ENCODE results near the gene CNTLN.
"Not testable (repeated sequence)": the region's sequence is repeated elsewhere in the genome, so short reads cannot be mapped to it uniquely, and the experiment has no call there.

The CNTLN gene

GRCh38 chr9:17177496-17177895, 42.7 kb downstream of the CNTLN start:
- DNase-seq, result not testable (repeated sequence)

GRCh38 chr9:17185481-17186029, 50.7 kb downstream of the CNTLN start:
- DNase-seq, result no peak

DNA sequence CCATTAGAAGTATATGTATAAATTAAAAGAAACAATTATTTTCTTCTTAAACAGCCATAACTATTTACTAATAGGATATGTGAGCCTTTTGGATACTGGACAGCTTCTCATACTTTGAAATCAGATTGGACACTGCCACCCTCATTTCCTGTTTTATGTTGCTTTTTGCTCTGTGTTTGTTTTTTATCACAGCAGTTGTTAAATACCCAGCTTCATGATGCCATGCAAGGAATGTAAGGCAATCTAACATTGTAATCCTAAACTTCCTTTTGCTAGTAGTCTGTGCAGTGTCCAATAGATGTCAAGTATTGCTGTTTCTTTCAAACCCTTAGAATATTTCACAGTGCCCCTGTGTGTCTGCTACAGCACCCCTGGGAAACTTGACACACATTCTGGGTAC, 56.2 kb downstream of the CNTLN start:
- DNase-seq, result peak; percentile 18

DNA sequence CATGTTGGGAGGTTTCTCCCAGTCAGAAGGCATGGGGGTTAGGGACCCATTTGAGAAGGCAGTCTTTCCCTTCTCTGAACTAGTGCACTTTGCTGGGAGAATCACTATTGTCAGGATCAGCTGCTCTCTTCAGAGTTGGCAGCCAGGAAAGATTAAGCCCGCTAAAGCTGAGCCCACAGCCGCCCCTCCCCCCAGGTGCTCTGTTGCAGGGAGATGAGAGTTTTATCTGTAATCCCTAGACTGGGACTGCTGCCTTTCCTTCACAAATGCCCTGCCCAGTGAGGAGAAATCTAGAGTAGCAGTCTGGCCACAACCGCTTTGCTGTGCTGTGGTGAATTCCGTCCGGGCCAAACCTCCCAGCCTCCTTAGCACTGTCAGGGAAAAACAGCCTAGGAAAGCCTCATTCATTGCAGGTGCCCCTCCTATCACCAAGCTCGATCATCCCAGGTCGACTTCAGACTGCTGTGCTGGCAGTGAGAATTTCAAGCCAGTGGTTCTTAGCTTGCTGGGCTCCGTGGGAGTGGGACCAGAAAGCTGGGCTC, 69.8 kb downstream of the CNTLN start:
- DNase-seq, result no peak

DNA sequence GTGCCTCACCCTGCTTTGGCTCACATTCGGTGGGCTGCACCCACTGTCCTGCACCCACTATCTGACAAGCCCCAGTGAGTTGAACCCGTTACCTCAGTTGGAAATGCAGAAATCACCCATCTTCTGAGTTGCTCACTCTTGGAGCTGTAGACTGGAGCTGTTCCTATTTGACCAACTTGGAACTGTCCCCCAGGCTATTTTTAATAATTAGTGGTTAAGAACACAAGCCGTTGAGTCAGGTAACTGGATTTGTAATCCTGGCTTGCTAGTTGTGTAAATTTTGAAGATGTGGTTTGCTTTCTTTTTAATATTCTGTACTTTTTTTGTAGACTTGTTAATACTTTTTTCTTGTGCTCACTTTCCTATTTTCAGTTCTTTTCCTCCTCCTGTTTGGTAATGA, 81.2 kb downstream of the CNTLN start:
- DNase-seq, result peak; percentile 41

- DNase-seq, result no peak
Measured at GRCh38 chr9:17216646-17217045, 81.8 kb downstream of the CNTLN start.

DNA sequence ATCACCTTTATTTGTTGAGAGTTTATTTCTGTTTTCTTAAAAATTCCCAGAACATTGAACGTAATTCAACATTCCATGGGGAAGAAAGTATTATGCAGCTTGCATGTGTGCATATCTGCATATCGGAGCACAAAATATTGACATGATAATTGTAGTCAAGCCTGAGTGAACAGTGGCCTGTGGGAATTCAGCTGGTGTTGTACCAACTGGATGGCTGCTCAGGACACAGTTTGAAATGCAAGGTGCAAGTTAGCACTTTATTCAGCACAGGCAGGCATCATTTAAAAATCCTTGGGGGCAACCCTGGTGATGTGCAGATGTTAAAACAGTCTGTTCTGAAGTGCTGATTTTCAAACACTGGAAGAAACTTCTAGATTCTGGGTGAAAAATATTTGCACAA, 82.4 kb downstream of the CNTLN start:
- no peak for DNase-seq

DNA sequence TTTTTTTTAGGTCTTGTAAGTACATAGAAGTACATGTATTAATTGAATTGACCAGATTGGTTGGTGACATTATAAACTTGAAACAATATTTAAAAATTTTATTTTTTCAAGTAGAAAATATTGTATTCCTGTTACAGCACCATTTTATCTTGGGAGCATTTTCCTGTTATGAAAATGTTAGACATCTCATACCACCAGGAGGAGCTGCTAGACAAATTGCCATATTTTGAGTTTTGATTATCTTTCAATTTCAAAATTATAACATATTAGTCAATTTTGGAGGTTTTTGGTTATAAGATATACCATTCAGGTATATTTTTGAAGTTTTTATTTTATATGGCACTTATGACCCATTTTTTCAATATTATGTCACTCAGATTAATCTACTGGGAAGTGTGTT, 84.4 kb downstream of the CNTLN start:
- DNase-seq, result no peak

GRCh38 chr9:17222932-17223331, 88.1 kb downstream of the CNTLN start:
- DNase-seq, result no peak

DNA sequence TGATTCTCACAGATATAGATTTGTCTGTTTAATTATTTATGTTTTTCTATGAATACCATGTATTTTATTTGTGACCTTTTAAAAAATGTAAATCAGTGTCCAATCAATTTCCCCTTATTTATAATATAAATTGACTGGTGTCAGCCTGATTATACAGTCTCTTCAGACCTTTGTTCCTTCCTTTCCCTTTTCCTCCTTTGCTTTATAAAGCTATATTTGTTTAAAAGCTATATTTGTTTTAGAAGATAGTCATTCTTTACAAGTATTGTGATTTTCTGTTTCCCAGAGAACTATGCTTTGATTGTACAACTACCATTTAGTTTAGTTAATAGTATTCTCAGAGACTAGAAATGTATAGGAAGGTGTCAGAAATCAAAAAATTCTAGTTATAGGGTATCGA, 90.6 kb downstream of the CNTLN start:
- no peak for DNase-seq

- DNase-seq, result no peak
Measured at GRCh38 chr9:17229945-17230560, 95.2 kb downstream of the CNTLN start.

- no peak for DNase-seq
Measured at GRCh38 chr9:17230646-17231045, 95.8 kb downstream of the CNTLN start.

DNA sequence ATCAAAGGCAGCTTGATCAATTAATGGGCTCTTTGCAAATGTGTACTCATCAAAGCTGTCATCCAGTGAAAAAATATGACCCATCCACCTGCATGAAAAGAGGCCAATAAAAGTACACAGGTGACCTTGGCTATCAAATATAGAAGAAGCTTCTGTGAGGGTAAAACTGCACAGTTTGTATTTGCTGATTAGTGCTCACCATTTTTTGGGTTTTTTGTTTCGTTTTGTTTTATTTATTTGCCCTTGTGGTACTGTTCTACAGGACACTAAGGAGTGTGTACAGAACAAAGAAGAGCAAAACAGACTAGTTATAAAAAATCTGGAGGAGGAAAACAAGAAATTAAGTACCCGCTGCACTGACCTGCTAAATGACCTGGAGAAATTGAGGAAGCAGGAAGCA, 101.3 kb downstream of the CNTLN start:
- DNase-seq, result no peak

DNA sequence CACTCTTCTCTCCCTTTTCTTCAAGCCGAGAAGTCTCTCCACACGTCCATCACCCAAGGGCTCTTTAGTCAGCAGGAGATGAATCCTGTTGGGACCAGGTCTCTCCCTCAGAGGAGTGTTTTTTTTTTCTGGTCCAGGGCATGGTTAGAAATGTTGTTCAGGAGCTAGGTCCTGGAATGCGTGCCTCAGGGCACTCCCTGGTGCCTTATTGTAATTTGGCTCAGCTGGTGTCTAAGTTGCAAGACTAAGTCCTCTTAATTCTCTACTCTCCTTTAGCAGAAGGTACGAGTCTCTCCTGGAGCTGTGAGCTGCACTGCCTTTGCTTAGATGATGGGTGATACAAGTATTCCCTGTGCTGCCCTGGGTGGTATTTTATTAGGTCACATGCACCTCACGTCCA, 111.9 kb downstream of the CNTLN start:
- DNase-seq, result no peak

- no peak for DNase-seq
Measured at GRCh38 chr9:17251100-17251499, 116.3 kb downstream of the CNTLN start.

DNA sequence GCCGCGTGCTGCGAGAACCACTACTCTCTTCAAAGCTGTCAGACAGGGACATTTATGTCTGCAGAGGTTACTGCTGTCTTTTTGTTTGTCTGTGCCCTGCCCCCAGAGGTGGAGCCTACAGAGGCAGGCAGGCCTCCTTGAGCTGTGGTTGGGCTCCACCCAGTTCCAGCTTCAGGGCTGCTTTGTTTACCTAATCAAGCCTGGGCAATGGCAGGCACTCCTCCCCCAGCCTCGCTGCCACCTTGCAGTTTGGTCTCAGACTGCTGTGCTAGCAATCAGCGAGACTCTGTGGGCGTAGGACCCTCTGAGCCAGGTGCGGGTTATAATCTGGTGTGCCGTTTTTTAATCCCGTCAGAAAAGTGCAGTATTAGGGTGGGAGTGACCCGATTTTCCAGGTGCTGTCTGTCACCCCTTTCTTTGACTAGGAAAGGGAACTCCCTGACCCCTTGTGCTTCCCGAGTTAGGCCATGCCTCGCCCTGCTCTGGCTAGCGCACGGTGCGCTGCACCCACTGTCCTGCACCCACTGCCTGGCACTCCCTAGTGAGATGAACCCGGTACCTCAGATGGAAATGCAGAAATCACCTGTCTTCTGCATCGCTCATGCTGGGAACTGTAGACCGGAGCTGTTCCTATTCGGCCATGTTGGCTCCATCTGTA, 133.8 kb downstream of the CNTLN start:
- not testable (repeated sequence) for DNase-seq

DNA sequence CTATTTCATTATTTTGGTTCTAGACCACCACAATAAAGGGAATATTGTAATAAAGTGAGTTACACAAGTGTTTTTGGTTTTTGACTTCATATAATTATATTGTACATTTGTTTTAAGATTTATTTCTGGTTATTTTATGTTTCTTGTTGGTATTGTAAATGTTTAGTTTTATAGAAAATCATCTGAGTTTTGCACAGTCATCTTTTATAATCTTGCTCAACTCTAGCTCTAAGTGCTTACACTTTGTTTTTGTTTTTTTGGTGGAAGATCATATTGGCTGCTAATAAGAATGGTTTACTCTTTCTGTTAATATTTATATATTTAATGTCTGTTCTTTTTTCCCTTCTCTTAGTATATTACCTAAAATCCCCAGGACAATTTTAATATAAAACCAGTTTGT, 135.0 kb downstream of the CNTLN start:
- no peak for DNase-seq

GRCh38 chr9:17272536-17272935, 137.7 kb downstream of the CNTLN start:
- no peak for DNase-seq

DNA sequence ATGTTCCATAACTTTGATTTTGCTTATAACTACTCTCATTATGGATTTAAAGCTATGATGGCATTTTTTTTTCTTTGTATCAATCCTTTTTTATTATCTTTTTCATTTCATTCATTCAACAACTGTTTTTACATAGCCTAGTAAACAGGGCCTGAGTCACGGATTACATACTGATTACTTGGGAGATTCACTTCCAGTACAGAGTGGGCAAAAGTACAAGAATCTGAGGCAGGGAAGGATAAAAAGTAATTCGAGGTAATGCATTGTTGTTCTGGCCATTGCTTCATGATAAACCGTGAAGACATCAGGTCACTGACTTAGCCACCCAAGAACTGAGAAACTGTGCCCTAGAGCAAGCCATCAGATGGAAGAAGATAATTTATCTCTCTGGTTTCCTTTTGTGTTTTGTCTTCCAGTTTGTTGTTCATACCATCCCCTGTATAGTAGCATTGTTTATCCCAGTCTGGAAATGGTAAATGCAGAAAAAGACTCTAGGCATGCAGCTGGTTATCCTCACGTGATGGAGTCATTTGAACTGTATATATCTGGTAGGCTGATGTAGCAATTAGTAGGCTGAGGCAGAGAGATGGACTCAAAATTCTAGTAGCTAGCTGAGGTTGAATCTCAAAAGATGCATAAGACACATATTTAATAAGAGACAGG, 145.6 kb downstream of the CNTLN start:
- DNase-seq, result no peak

DNA sequence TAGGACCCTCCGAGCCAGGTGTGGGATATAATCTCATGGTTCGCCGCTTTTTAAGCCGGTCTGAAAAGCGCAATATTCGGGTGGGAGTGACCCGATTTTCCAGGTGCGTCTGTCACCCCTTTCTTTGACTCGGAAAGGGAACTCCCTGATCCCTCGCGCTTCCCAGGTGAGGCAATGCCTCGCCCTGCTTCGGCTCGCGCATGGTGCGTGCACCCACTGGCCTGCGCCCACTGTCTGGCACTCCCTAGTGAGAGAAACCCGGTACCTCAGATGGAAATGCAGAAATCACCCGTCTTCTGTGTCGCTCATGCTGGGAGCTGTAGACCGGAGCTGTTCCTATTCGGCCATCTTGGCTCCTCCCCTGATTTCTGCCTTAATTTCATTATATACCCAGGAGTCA, 155.8 kb downstream of the CNTLN start:
- DNase-seq, result not testable (repeated sequence)

DNA sequence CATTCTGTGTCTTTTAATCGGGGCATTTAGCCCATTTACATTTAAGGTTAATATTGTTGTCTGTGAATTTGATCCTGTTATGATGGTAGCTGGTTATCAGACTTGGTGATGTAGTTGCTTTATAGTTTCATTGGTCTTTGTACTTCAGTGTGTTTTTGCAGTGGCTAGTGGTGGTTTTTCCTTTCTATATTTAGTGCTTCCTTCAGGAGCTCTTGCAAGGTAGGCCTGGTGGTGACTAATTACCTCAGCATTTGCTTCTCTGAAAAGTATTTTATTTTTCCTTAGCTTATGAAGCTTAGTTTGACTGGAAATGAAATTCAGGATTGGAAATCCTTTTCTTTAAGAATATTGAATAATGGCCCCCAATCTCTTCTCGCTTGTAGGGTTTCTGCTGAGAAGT, 156.9 kb downstream of the CNTLN start:
- peak; percentile 26 for DNase-seq

- DNase-seq, result no peak
Measured at GRCh38 chr9:17293685-17294084, 158.8 kb downstream of the CNTLN start.

- no peak for DNase-seq
Measured at GRCh38 chr9:17294822-17295624, 160.2 kb downstream of the CNTLN start.
